Astrocyte (in vitro differentiated cells and primary cell): Measurements from ENCODE around the gene CCDC88B.

Experiments used
- CTCF ChIP-seq: IDR thresholded peaks from 2 replicates; pipeline ENCODE4 v1.5.1; 2011; ENCODE audit warnings: low read depth, mild to moderate bottlenecking, inconsistent platforms, low read length, moderate library complexity; ENCODE audit not compliant: insufficient read depth
- EZH2 ChIP-seq: IDR thresholded peaks from 2 replicates; pipeline ENCODE4 v1.6.1; 2012; ENCODE audit warnings: mild to moderate bottlenecking, low read length, inconsistent platforms; ENCODE audit not compliant: insufficient read depth

GRCh38 chr11:64390558-64390957 is 50.6 kb downstream of the CCDC88B start:
- TF ChIP-seq CTCF (no peak), EZH2 (no peak)
